Astrocyte of the spinal cord (primary cell): ENCODE measurements around the gene KRT85.

Source experiments
- DNase-seq: peaks from one replicate; pipeline ENCODE4 v3.0.0; 2011; ENCODE audit warnings: low read depth, low spot score
- H3K4me3 ChIP-seq: 2 replicates; pipeline ENCODE4 v1.5.1; 2011; ENCODE audit warnings: low read depth, mild to moderate bottlenecking, low read length, moderate library complexity
- in situ Hi-C: cut with HindIII; loops from 2 replicates; pipeline ENCODE4 v1.10.0; 2017; ENCODE audit warnings: low sequenced_read_pairs
- TF ChIP-seq, protein P1 (sequence below): IDR thresholded peaks from 2 replicates; pipeline ENCODE4 v1.5.1; 2012; ENCODE audit warnings: low read depth, mild to moderate bottlenecking, low read length, inconsistent platforms

The KRT85 gene

DNA sequence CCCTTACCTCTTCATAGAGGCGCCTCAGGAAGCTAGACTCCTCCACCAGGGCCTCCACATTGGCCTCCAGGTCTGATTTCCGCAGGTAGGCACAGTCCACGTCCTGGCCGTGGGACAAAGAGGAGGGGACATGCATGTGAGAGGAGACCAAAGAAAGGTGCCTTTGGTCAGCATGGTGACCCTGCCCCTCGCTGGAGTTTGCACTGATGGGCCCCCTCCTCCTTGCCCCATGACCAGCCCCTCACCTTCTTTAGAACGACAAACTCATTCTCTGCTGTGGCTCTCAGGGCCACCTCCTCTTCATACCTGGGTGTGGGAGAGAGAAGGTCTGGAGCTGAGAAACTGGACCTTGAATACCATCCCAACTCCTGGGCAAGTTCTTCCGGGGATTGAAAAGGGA lies 3.2 kb downstream of the KRT85 start:
- TF ChIP-seq, protein P1, sequence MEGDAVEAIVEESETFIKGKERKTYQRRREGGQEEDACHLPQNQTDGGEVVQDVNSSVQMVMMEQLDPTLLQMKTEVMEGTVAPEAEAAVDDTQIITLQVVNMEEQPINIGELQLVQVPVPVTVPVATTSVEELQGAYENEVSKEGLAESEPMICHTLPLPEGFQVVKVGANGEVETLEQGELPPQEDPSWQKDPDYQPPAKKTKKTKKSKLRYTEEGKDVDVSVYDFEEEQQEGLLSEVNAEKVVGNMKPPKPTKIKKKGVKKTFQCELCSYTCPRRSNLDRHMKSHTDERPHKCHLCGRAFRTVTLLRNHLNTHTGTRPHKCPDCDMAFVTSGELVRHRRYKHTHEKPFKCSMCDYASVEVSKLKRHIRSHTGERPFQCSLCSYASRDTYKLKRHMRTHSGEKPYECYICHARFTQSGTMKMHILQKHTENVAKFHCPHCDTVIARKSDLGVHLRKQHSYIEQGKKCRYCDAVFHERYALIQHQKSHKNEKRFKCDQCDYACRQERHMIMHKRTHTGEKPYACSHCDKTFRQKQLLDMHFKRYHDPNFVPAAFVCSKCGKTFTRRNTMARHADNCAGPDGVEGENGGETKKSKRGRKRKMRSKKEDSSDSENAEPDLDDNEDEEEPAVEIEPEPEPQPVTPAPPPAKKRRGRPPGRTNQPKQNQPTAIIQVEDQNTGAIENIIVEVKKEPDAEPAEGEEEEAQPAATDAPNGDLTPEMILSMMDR: no peak
- in situ Hi-C loops: no loop called here
- no peak overlapping the region for H3K4me3 ChIP-seq
- DNase-seq: no peak

DNA sequence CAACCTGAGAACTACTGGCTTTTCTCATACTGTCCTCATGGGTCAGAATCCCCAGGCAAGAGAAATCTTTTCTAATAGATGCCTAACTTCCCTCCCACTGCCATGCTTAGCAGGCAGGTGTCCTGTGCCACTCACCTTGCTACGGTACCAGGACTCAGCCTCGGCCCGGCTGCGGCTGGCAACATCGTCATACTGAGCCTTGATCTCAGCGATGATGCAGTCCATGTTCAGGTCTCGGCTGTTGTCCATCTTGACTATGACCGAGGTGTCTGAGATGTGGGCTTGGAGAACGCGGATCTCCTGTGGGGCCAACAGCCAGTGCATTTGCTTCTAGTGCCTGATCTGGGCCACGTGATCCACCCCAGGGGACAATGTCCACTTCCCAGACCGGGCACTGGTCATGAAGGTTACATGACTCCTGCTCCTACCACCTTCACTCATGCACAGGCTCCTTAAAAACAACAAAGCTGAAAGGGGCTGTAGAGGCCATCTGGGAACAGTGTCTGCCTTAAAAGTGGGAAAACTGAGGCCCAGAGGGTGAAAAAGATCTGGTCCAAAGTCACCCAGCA lies 4.1 kb downstream of the KRT85 start:
- in situ Hi-C loops: no loop called here
- DNase-seq: no peak
- no peak overlapping the region for H3K4me3 ChIP-seq
- TF ChIP-seq, protein P1: no peak

DNA sequence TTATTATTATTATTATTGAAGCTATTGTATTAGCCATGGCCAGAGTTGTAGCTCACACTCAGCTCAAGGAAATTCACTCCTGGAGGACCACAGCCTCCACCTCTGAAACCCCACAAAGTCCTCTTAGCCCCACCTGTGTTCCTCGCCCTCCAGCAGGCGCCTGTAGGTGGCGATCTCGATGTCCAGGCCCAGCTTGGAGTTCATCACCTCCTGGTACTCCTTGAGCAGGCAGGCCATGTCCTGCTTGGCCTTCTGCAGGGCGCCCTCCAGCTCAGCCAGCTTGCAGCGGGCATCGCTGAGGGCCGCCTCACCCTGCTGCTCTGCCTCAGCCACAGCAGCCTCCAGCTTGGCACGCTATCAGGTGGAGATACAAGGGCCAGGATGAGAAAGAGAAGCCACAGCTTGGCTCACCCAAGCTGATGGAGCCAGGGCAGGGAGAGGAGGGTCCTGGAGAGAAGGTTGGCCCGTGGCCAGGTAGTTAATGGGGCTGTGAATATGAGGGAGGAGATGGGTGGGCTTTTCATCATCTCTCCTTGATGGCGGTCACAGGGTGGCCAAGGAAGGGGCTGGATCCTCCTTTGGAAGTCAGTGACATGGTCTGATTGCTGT lies 5.1 kb downstream of the KRT85 start:
- DNase-seq: no peak
- in situ Hi-C loops: no loop called here
- no peak overlapping the region for H3K4me3 ChIP-seq
- TF ChIP-seq, protein P1: peak; percentile 36

DNA sequence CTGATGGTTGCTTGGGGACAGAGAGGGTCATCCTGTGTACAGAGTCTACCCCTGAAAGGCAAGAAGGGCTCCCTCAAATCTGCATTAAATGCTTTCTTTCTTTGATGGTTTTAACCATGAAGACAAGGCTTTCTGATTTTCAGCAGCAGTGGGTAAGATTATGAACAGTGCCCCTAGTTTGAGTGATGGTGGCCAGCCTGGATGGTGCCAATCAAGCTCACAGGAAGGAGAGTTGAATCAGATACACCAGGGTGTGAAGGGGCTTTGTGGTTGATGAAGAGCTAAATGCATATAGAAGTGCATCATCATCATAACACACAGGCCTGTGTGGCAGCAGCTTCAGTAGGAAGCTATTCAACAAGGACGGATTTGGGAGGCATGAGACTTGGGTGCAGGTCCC lies 5.7 kb downstream of the KRT85 start:
- TF ChIP-seq, protein P1: no peak
- no peak overlapping the region for H3K4me3 ChIP-seq
- no peak for DNase-seq
- in situ Hi-C loops: no loop called here

DNA sequence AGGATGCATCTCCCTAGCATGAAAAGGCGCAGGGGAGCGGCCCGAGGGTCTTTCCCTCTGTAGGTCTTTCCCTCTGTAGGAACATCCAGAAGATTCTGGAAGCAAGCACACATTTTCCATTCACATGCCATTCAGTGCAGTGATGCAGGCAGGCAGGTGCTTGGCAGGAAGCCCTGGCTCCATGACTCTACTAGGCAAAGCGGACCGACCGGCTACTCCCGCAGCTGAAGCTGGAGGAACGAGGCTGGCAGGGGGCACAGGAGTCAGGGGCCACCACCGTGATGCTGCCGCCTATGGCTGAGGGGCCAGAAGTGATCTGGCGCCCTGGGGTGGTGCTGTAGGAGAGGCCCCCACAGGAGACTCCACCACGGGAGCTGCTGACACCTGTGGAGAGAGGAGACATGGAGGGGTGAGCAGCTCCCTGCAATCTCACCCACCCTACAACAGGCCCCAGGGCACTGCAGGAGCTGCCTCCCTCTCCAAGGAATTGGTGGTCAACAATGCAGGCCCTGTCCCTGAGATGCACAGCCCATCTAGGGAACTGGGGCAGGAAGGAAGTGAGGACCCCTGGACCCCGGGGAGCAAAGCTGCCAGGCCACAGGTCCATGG lies 6.5 kb downstream of the KRT85 start:
- TF ChIP-seq, protein P1: no peak
- DNase-seq: no peak
- H3K4me3 ChIP-seq: no peak overlapping the region
- in situ Hi-C loops: no loop called here

DNA sequence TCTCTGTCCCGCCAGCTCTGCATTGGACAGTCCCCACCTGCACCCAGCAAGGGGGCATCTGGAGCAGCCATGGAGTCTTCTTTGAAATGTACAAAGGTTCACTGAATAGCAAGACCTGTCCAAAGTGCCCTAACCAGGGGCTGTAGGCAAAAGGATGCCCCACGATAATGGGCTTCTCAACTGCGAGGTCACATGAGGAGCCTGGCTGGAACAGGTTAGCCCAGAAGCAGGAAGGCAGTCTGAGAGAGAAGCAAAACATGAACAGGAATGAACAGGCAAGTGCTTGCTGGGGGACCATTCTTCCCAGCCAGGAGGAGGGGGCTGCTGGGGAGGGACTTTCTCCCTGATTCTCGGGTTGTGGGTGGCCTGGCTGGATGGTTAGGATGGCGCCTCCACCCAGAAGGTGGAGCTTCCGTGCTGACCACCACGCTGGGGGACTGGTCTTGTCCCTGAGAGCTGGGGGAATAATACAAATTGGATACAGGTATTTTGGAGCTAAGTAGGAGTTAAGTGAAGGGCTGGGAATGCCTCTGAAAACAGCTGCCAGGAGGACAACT lies 7.1 kb downstream of the KRT85 start:
- TF ChIP-seq, protein P1: no peak
- in situ Hi-C loops: no loop called here
- no peak for DNase-seq
- no peak overlapping the region for H3K4me3 ChIP-seq
